Caco-2 (cell line): ENCODE results near the gene LRGUK. TPM values are rescaled to one million over a fixed set of nuclear protein-coding genes. Genes with fewer than 3 reads are reported as not detected.

Source experiments
- BruUV-seq: library from RNA; stranded (reverse); fragments of 400-500 nt; replicated peaks from 2 replicates; lab custom pipeline; 2021; lab: Mats Ljungman, UMichigan
- CTCF ChIA-PET: fragments of 300-600 bp; sonication (Branson Sonifier 250); formaldehyde crosslinking; loops from one replicate; lab custom pipeline; 2022; ENCODE audit warnings: antibody characterized with exemption; lab: Charles Lee
- POLR2A ChIA-PET: fragments of 300-600 bp; sonication (Branson Sonifier 250); formaldehyde crosslinking; loops from one replicate; lab custom pipeline; 2022; ENCODE audit warnings: antibody characterized with exemption; lab: Charles Lee
- DNase-seq, 2 experiments: peaks; one replicate each; pipeline versions ENCODE4 v3.0.0 to v3.0.0-alpha.2; 2020 to 2022
- H3K27me3 ChIP-seq: replicated peaks from 2 replicates; pipeline ENCODE4 v1.6.0; 2011; ENCODE audit warnings: low read length; ENCODE audit not compliant: control insufficient read depth, insufficient read depth
- H3K36me3 ChIP-seq: 2 replicates; pipeline ENCODE4 v1.5.1; 2011; ENCODE audit warnings: low read length; ENCODE audit not compliant: control insufficient read depth, insufficient read depth
- H3K4me1 ChIP-seq: fragments of 250-450 bp; sonication (Bioruptor Pico); 2 replicates; pipeline ENCODE4 v1.5.1; 2020; ENCODE audit warnings: mild to moderate bottlenecking
- H3K4me3 ChIP-seq: 2 replicates; pipeline ENCODE4 v1.5.1; 2011; ENCODE audit warnings: low read depth, mild to moderate bottlenecking, control low read depth, low read length
- H3K9me3 ChIP-seq: fragments of 250-450 bp; sonication (Bioruptor Pico); 2 replicates; pipeline ENCODE4 v1.5.1; 2020; ENCODE audit warnings: mild to moderate bottlenecking, moderate library complexity
- H3K27ac Mint-ChIP-seq: one replicate; pipeline ENCODE4 v1.8.0; 2022; ENCODE audit warnings: mixed read lengths; ENCODE audit not compliant: unreplicated experiment
- H3K27me3 Mint-ChIP-seq: one replicate; pipeline ENCODE4 v1.8.0; 2022; ENCODE audit warnings: mixed read lengths; ENCODE audit not compliant: insufficient read depth, unreplicated experiment
- H3K36me3 Mint-ChIP-seq: one replicate; pipeline ENCODE4 v1.8.0; 2022; ENCODE audit warnings: mild to moderate bottlenecking, mixed read lengths; ENCODE audit not compliant: insufficient read depth, unreplicated experiment
- H3K4me1 Mint-ChIP-seq: one replicate; pipeline ENCODE4 v1.8.0; 2022; ENCODE audit warnings: low read depth, mixed read lengths; ENCODE audit not compliant: unreplicated experiment
- H3K4me3 Mint-ChIP-seq: one replicate; pipeline ENCODE4 v1.8.0; 2022; ENCODE audit warnings: mild to moderate bottlenecking, moderate library complexity, mixed read lengths; ENCODE audit not compliant: unreplicated experiment
- H3K9me3 Mint-ChIP-seq: one replicate; pipeline ENCODE4 v1.8.0; 2022; ENCODE audit warnings: mixed read lengths; ENCODE audit not compliant: unreplicated experiment
- intact Hi-C: fragments of 100-400 bp; cut with micrococcal nuclease; formaldehyde crosslinking; loops from one replicate; pipeline ENCODE4 v1.10.0; 2022; ENCODE audit not compliant: unreplicated experiment
- total RNA-seq: library from RNA; stranded (reverse); gene quantifications from 2 replicates; pipeline ENCODE4 v1.2.3, GENCODE V29; 2022
- TF ChIP-seq, protein P1 (sequence below), 2 experiments: fragments of 200-600 bp in 1 of 2; IDR thresholded peaks; 1 replicate in 1 of 2; 2 replicates in 1 of 2; pipeline versions ENCODE4 v1.5.1 to v1.8.0; 2011 to 2022; ENCODE audit warnings: antibody characterized with exemption in 1 of 2, control low read depth in 1 of 2, inconsistent platforms in 1 of 2, low read depth in 1 of 2, low read length in 1 of 2, mild to moderate bottlenecking in 1 of 2, moderate library complexity in 1 of 2; ENCODE audit not compliant: insufficient read depth in 1 of 2, severe bottlenecking in 1 of 2, unreplicated experiment in 1 of 2

LRGUK gene
- total RNA-seq, 1 experiment from 2014 or later, result 0.09 TPM

DNA sequence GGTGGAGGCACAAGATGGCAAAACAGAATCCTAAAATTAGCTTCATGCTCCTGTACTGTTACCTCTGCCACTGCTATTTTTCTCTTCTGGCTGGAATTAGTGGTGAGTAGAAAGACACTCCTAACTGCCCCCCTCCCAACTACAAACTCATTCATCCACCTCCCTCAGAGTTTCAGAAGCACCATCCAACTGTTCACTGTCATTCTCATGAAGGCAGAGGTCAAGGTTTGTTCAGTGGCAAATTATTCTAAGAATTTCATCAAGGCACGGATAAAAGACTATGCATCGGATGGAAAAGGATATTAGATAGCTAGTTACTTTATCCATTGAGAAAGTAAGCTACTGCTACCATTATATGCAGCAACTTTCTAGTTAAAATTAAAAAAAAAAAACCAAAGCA lies 59.7 kb downstream of the LRGUK start:
- Mint-ChIP-seq H3K9me3 (no peaks in the 10 kb centered on the region), H3K27me3 (peaks cover 11% of the 10 kb centered on the region), H3K36me3 (no peaks in the 10 kb centered on the region), H3K4me3 (no peak overlapping the region), H3K4me1 (no peaks in the 10 kb centered on the region), H3K27ac (no peak overlapping the region)
- no peaks in the 10 kb centered on the region for H3K27me3 ChIP-seq
- TF ChIP-seq, protein P1, sequence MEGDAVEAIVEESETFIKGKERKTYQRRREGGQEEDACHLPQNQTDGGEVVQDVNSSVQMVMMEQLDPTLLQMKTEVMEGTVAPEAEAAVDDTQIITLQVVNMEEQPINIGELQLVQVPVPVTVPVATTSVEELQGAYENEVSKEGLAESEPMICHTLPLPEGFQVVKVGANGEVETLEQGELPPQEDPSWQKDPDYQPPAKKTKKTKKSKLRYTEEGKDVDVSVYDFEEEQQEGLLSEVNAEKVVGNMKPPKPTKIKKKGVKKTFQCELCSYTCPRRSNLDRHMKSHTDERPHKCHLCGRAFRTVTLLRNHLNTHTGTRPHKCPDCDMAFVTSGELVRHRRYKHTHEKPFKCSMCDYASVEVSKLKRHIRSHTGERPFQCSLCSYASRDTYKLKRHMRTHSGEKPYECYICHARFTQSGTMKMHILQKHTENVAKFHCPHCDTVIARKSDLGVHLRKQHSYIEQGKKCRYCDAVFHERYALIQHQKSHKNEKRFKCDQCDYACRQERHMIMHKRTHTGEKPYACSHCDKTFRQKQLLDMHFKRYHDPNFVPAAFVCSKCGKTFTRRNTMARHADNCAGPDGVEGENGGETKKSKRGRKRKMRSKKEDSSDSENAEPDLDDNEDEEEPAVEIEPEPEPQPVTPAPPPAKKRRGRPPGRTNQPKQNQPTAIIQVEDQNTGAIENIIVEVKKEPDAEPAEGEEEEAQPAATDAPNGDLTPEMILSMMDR (IDR thresholded peaks at IDR 0.05; ENCODE audit: insufficient read depth in 1 of 2, low read depth in 1 of 2, low read length in 1 of 2, severe bottlenecking in 1 of 2, unreplicated experiment in 1 of 2), result no peak
- intact Hi-C loops, result no loop called here
- POLR2A ChIA-PET, result no interaction called here
- no peak overlapping the region for H3K4me3 ChIP-seq
- no TSS peak for BruUV-seq
- DNase-seq, result no peak
- no peaks in the 10 kb centered on the region for H3K9me3 ChIP-seq
- no peaks in the 10 kb centered on the region for H3K36me3 ChIP-seq
- H3K4me1 ChIP-seq, result no peaks in the 10 kb centered on the region
- CTCF ChIA-PET, result no interaction called here

DNA sequence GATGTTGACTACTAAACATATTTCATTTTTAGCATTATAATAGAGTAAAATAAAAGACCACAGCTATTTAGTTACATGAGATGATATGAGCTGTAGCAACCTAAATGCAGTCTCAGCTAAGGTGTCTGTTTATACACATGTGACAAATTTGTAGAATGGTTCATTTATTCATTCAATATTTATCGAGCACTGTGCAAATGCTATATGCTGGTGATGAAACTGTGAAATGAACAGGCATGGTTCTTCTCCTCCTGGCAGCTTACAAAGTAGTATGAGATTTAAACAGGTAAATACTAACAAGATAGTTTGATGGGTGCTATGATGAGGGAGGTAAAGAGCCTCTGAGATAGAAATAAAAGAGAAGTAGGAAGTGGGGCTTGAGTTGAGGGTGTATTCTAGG lies 60.8 kb downstream of the LRGUK start:
- intact Hi-C loops, result no loop called here
- BruUV-seq, result no TSS peak
- CTCF ChIA-PET, result no interaction called here

DNA sequence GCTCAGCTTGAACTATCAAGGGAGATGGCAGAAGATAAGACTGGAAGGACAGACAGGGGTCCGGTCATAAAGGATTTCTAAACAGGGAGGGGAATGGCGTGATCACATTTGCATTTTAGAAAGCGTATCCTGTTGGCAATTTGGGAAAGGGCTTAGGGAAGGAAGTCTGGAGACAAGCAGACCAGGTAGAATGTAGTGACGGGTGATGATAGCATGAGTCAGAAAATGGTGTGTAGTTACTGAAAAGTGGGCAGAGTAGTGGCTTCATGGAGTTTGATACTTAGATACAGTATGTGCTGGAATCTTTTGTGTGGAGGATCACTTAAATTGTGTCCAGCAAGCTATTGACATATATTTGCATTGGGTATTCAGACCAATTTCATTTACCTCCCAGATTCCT lies 61.2 kb downstream of the LRGUK start:
- ChIA-PET CTCF (no interaction called here), POLR2A (no interaction called here)
- H3K4me3 Mint-ChIP-seq, result no peak overlapping the region
- no peaks in the 10 kb centered on the region for H3K9me3 Mint-ChIP-seq
- H3K36me3 Mint-ChIP-seq, result no peaks in the 10 kb centered on the region
- TF ChIP-seq, protein P1 (IDR thresholded peaks at IDR 0.05; ENCODE audit: insufficient read depth in 1 of 2, low read depth in 1 of 2, low read length in 1 of 2, severe bottlenecking in 1 of 2, unreplicated experiment in 1 of 2), result no peak
- Histone ChIP-seq H3K4me3 (no peak overlapping the region), H3K36me3 (no peaks in the 10 kb centered on the region), H3K27me3 (no peaks in the 10 kb centered on the region), H3K4me1 (no peaks in the 10 kb centered on the region), H3K9me3 (no peaks in the 10 kb centered on the region)
- intact Hi-C loops, result no loop called here
- peaks cover 6% of the 10 kb centered on the region for H3K27me3 Mint-ChIP-seq
- no peak overlapping the region for H3K27ac Mint-ChIP-seq
- BruUV-seq, result no TSS peak
- H3K4me1 Mint-ChIP-seq, result no peaks in the 10 kb centered on the region
- no peak for DNase-seq

More for the DNA sequence above, 60.8 kb downstream of the LRGUK start:
- H3K9me3 Mint-ChIP-seq, result no peaks in the 10 kb centered on the region
- Histone ChIP-seq H3K4me3 (no peak overlapping the region), H3K27me3 (no peaks in the 10 kb centered on the region), H3K36me3 (no peaks in the 10 kb centered on the region), H3K4me1 (no peaks in the 10 kb centered on the region), H3K9me3 (no peaks in the 10 kb centered on the region)
- DNase-seq, result no peak
- peaks cover 6% of the 10 kb centered on the region for H3K27me3 Mint-ChIP-seq
- POLR2A ChIA-PET, result no interaction called here
- H3K4me1 Mint-ChIP-seq, result no peaks in the 10 kb centered on the region
- H3K36me3 Mint-ChIP-seq, result no peaks in the 10 kb centered on the region
- TF ChIP-seq, protein P1 (IDR thresholded peaks at IDR 0.05; ENCODE audit: insufficient read depth in 1 of 2, low read depth in 1 of 2, low read length in 1 of 2, severe bottlenecking in 1 of 2, unreplicated experiment in 1 of 2), result no peak
- no peak overlapping the region for H3K27ac Mint-ChIP-seq
- no peak overlapping the region for H3K4me3 Mint-ChIP-seq
